Liver (tissue), 3 donors: Measurements from ENCODE around the gene B4GALT5.

Experiments used
- CTCF ChIP-seq: fragments of 150-350 bp; IDR thresholded peaks from 2 replicates; pipeline ENCODE4 v1.5.1; 2017; ENCODE audit warnings: improper control_type of control experiment, low read depth, low read length; ENCODE audit not compliant: missing input control
- GABPA ChIP-seq, 2 donors: IDR thresholded peaks in 1 of 2; conservative IDR thresholded peaks in 1 of 2; 2 replicates each; pipeline ENCODE4 v1.6.1; 2016; ENCODE audit warnings: antibody characterized with exemption in 2 of 2, mild to moderate bottlenecking in 1 of 2, moderate library complexity in 1 of 2
- donor health status: healthy.
- donor health status: healthy.

- TF ChIP-seq CTCF, result no peak
- no peak for TF ChIP-seq GABPA (IDR thresholded peaks at IDR 0.05 in 1 of 2, conservative IDR thresholded peaks at IDR 0.05 in 1 of 2)
Measured at GRCh38 chr20:49627329-49627761, 86.3 kb downstream of the B4GALT5 start.
